Osteoblast (primary cell): Measurements from ENCODE around the gene ZDHHC14. TPM values are rescaled to one million over a fixed set of nuclear protein-coding genes. Genes with fewer than 3 reads are reported as not detected.

Source experiments
- DNase-seq: peaks from one replicate; pipeline ENCODE4 v3.0.0; 2011; ENCODE audit warnings: low spot score, mixed read lengths; ENCODE audit not compliant: insufficient read length; ENCODE audit errors: missing footprints
- H2AFZ ChIP-seq: 2 replicates; pipeline ENCODE4 v1.6.0; 2011; ENCODE audit warnings: mild to moderate bottlenecking, low read length
- H3K27ac ChIP-seq: 2 replicates; pipeline ENCODE4 v1.5.1; 2011; ENCODE audit warnings: mild to moderate bottlenecking, low read depth, low read length, moderate library complexity
- H3K27me3 ChIP-seq: 2 replicates; pipeline ENCODE4 v1.6.0; 2012; ENCODE audit warnings: mild to moderate bottlenecking, control low read depth, inconsistent platforms, low read length, moderate library complexity; ENCODE audit not compliant: insufficient read depth
- H3K36me3 ChIP-seq: 2 replicates; pipeline ENCODE4 v1.5.1; 2011; ENCODE audit warnings: mild to moderate bottlenecking, low read length, control low read depth, moderate library complexity; ENCODE audit not compliant: insufficient read depth
- H3K4me1 ChIP-seq: 2 replicates; pipeline ENCODE4 v1.5.1; 2011; ENCODE audit warnings: mild to moderate bottlenecking, low read length, control low read depth, moderate library complexity; ENCODE audit not compliant: insufficient read depth
- H3K4me2 ChIP-seq: 2 replicates; pipeline ENCODE4 v1.6.0; 2011; ENCODE audit warnings: mild to moderate bottlenecking, low read length; ENCODE audit not compliant: insufficient read depth
- H3K4me3 ChIP-seq: fragments of 200-600 bp; sonication (generic); 3 replicates; pipeline ENCODE4 v1.5.1; 2012; ENCODE audit warnings: mild to moderate bottlenecking, low read length, inconsistent platforms; ENCODE audit not compliant: insufficient read depth
- H3K79me2 ChIP-seq: 2 replicates; pipeline ENCODE4 v1.6.0; 2012; ENCODE audit warnings: mild to moderate bottlenecking, low read length, control low read depth, inconsistent platforms; ENCODE audit not compliant: insufficient read depth
- H3K9me3 ChIP-seq: 2 replicates; pipeline ENCODE4 v1.5.1; 2011; ENCODE audit warnings: low read depth, low read length, control low read depth
- H4K20me1 ChIP-seq: 2 replicates; pipeline ENCODE4 v1.6.0; 2012; ENCODE audit warnings: mild to moderate bottlenecking, low read length, control low read depth; ENCODE audit not compliant: insufficient read depth
- total RNA-seq: library from RNA; depleted of rRNA; stranded (reverse); fragments of >200 nt; gene quantifications from 2 replicates; pipeline ENCODE4 v1.2.3, GENCODE V29; 2012
- TF ChIP-seq, protein P1 (sequence below): IDR thresholded peaks from 2 replicates; pipeline ENCODE4 v1.5.1; 2011; ENCODE audit warnings: mild to moderate bottlenecking, low read depth, low read length, moderate library complexity; ENCODE audit errors: extremely low read depth

Gene ZDHHC14
- total RNA-seq, 1 donor = 1.4 TPM

DNA sequence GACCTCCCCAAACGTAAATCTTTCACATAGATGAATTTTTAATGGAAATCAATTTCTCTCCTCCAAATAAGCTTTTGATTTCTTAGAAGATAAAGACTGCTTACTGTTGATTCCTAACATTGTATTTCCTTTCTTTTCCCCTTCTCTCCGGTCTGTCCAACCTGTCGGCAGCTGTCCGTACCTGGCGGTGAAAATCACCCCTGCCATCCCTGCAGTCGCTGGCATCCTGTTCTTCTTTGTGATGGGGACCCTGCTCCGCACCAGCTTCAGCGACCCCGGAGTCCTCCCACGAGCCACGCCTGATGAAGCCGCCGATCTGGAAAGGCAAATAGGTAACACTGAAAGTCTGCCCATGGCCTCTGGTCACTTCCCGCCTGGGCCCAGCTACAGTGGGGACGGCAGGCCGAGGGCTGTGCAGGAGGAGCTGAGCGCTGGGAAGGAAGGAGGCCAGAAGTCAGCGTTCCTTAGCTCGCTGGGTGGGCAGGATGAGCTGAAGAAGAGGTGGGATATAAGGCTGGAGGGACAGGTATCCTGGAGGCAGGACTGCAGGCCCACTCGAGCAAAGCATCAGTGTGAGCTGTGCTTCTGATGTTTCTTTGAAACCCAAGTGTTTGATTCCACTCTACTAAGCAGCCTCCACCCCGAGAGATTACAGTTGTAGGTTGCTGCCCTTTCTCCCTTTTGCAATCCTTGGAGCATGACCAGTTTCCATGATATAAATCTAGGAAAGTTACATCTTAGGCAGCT is 161.6 kb downstream of the ZDHHC14 start:
- TF ChIP-seq, protein P1, sequence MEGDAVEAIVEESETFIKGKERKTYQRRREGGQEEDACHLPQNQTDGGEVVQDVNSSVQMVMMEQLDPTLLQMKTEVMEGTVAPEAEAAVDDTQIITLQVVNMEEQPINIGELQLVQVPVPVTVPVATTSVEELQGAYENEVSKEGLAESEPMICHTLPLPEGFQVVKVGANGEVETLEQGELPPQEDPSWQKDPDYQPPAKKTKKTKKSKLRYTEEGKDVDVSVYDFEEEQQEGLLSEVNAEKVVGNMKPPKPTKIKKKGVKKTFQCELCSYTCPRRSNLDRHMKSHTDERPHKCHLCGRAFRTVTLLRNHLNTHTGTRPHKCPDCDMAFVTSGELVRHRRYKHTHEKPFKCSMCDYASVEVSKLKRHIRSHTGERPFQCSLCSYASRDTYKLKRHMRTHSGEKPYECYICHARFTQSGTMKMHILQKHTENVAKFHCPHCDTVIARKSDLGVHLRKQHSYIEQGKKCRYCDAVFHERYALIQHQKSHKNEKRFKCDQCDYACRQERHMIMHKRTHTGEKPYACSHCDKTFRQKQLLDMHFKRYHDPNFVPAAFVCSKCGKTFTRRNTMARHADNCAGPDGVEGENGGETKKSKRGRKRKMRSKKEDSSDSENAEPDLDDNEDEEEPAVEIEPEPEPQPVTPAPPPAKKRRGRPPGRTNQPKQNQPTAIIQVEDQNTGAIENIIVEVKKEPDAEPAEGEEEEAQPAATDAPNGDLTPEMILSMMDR = no peak
- Histone ChIP-seq H3K79me2 (no peaks in the 10 kb centered on the region), H3K4me1 (no peaks in the 10 kb centered on the region), H3K27me3 (no peaks in the 10 kb centered on the region), H3K27ac (no peak overlapping the region), H3K4me2 (no peak overlapping the region), H3K9me3 (no peaks in the 10 kb centered on the region), H2AFZ (no peak overlapping the region), H3K4me3 (no peak overlapping the region), H4K20me1 (no peaks in the 10 kb centered on the region), H3K36me3 (no peaks in the 10 kb centered on the region)
- DNase-seq = no peak

- Histone ChIP-seq H3K36me3 (no peaks in the 10 kb centered on the region), H4K20me1 (no peaks in the 10 kb centered on the region), H3K4me1 (no peaks in the 10 kb centered on the region), H3K27me3 (peaks cover 8% of the 10 kb centered on the region), H3K9me3 (no peaks in the 10 kb centered on the region), H3K79me2 (no peaks in the 10 kb centered on the region), H3K4me2 (no peak overlapping the region), H3K27ac (no peak overlapping the region), H3K4me3 (no peak overlapping the region), H2AFZ (no peak overlapping the region)
- TF ChIP-seq, protein P1 = no peak
- DNase-seq = no peak
These were observed 165.3 kb downstream of the ZDHHC14 start for GRCh38 chr6:157546321-157546720.

GRCh38 chr6:157547112-157547511 is 166.1 kb downstream of the ZDHHC14 start:
- Histone ChIP-seq H4K20me1 (no peaks in the 10 kb centered on the region), H3K27ac (no peak overlapping the region), H3K4me1 (no peaks in the 10 kb centered on the region), H2AFZ (no peak overlapping the region), H3K9me3 (no peaks in the 10 kb centered on the region), H3K4me2 (no peak overlapping the region), H3K4me3 (no peak overlapping the region), H3K36me3 (no peaks in the 10 kb centered on the region), H3K27me3 (peaks cover 8% of the 10 kb centered on the region), H3K79me2 (no peaks in the 10 kb centered on the region)
- TF ChIP-seq, protein P1 = no peak
- no peak for DNase-seq

GRCh38 chr6:157548635-157549467 is 167.9 kb downstream of the ZDHHC14 start:
- no peaks in the 10 kb centered on the region for H3K79me2 ChIP-seq
- TF ChIP-seq, protein P1 = no peak
- H3K4me2 ChIP-seq = no peak overlapping the region
- no peaks in the 10 kb centered on the region for H3K4me1 ChIP-seq
- H3K4me3 ChIP-seq = no peak overlapping the region
- H3K9me3 ChIP-seq = no peaks in the 10 kb centered on the region
- H2AFZ ChIP-seq = no peak overlapping the region
- no peak for DNase-seq
- no peak overlapping the region for H3K27ac ChIP-seq
- H3K36me3 ChIP-seq = no peaks in the 10 kb centered on the region
- peaks cover 8% of the 10 kb centered on the region for H3K27me3 ChIP-seq
- H4K20me1 ChIP-seq = no peaks in the 10 kb centered on the region
